K562 (cell line): ENCODE results near the gene KIF21A. TPM values are rescaled to one million over a fixed set of nuclear protein-coding genes. Genes with fewer than 3 reads are reported as not detected.

Source experiments
- ATAC-seq: fragments of 200-7000 bp; cut with Tn5 transposase; 3 replicates; pipeline ENCODE4 v1.9.1; 2020; ENCODE audit warnings: moderate library complexity
- BruUV-seq: library from RNA; stranded (reverse); fragments of 400-500 nt; replicated peaks from 2 replicates; lab custom pipeline; 2021; lab: Mats Ljungman, UMichigan
- CTCF ChIA-PET: fragments of 300-600 bp; formaldehyde crosslinking; extraction: SDS; loops from one replicate; lab custom pipeline; 2021; ENCODE audit warnings: low intra/inter-chr PET ratio; lab: Yijun Ruan, JAX
- POLR2A ChIA-PET: fragments of 300-600, 350-650 bp; sonication (Branson Sonifier 250); formaldehyde crosslinking; extraction: SDS; loops from one replicate; lab custom pipeline; 2021; ENCODE audit warnings: antibody characterized with exemption, inconsistent platforms; lab: Yijun Ruan, JAX
- DNase-seq, 4 experiments: peaks; one replicate each; pipeline versions ENCODE4 v3.0.0 to v3.0.0-alpha.2; 2011 to 2018; ENCODE audit warnings: low spot score in 3 of 4, mixed read lengths in 3 of 4; ENCODE audit errors: extremely low read depth in 1 of 4
- FAIRE-seq: peaks from 2 replicates; lab custom pipeline; 2011; peaks lifted over from hg19 to GRCh38; lab: Jason Lieb, UNC
- H2AFZ ChIP-seq: 2 replicates; pipeline ENCODE4 v1.6.0; 2011; ENCODE audit warnings: low read depth, low read length, control low read depth, inconsistent platforms
- H3K27ac ChIP-seq: fragments of 200-600 bp; 3 replicates; pipeline ENCODE4 v1.8.0; 2011; ENCODE audit warnings: low read depth, mild to moderate bottlenecking, control low read depth, inconsistent platforms, low read length, moderate library complexity, mixed read lengths; ENCODE audit errors: extremely low read depth
- H3K27me3 ChIP-seq, 2 experiments: fragments of 300-600 bp in 1 of 2; 2 replicates in 1 of 2; 3 replicates in 1 of 2; pipeline versions ENCODE4 v1.6.0 to v1.8.0; 2011; ENCODE audit warnings: inconsistent platforms in 2 of 2, low read length in 2 of 2, mild to moderate bottlenecking in 1 of 2, mixed read lengths in 1 of 2, moderate library complexity in 1 of 2; ENCODE audit not compliant: control insufficient read depth in 2 of 2, insufficient read depth in 2 of 2
- H3K36me3 ChIP-seq: fragments of 300-600 bp; 3 replicates; pipeline ENCODE4 v1.8.0; 2011; ENCODE audit warnings: mild to moderate bottlenecking, low read length, inconsistent platforms; ENCODE audit not compliant: control insufficient read depth, insufficient read depth
- H3K4me1 ChIP-seq, 2 experiments: fragments of 200-600 bp in 1 of 2; replicated peaks in 1 of 2; 2 replicates in 1 of 2; 3 replicates in 1 of 2; pipeline versions ENCODE4 v1.5.1 to v1.8.0; 2011; ENCODE audit warnings: inconsistent platforms in 2 of 2, low read length in 2 of 2, mild to moderate bottlenecking in 1 of 2, mixed read lengths in 1 of 2, moderate library complexity in 1 of 2; ENCODE audit not compliant: control insufficient read depth in 2 of 2, insufficient read depth in 2 of 2
- H3K4me2 ChIP-seq: 2 replicates; pipeline ENCODE4 v1.6.1; 2011; ENCODE audit warnings: low read length, control low read depth, inconsistent platforms, mixed read lengths; ENCODE audit not compliant: insufficient read depth
- H3K4me3 ChIP-seq: fragments of 200-600 bp; sonication (generic), shearing (Covaris generic); 2 replicates; pipeline ENCODE4 v1.5.1; 2016; ENCODE audit warnings: control low read depth, inconsistent platforms
- H3K79me2 ChIP-seq: fragments of 200-600 bp; 3 replicates; pipeline ENCODE4 v1.8.0; 2011; ENCODE audit warnings: low read length, inconsistent platforms; ENCODE audit not compliant: control insufficient read depth, insufficient read depth
- H3K9ac ChIP-seq, 2 experiments: 2 replicates each; pipeline versions ENCODE4 v1.6.0 to v1.6.1; 2011; ENCODE audit warnings: low read depth in 2 of 2, low read length in 2 of 2, control low read depth in 1 of 2, inconsistent platforms in 1 of 2, mild to moderate bottlenecking in 1 of 2, mixed read lengths in 1 of 2; ENCODE audit not compliant: insufficient read depth in 1 of 2
- H3K9me1 ChIP-seq: one replicate; pipeline ENCODE4 v1.6.0; 2011; ENCODE audit warnings: inconsistent platforms, mild to moderate bottlenecking, low read length, moderate library complexity; ENCODE audit not compliant: control insufficient read depth, insufficient read depth
- H3K9me3 ChIP-seq: replicated peaks from 2 replicates; pipeline ENCODE4 v1.5.1; 2011; ENCODE audit warnings: low read depth, low read length, inconsistent platforms; ENCODE audit not compliant: control insufficient read depth, insufficient read depth
- H4K20me1 ChIP-seq: replicated peaks from 2 replicates; pipeline ENCODE4 v1.6.1; 2011; ENCODE audit warnings: low read length, inconsistent platforms, mixed read lengths; ENCODE audit not compliant: control insufficient read depth, insufficient read depth
- BRD4 ChIP-seq: fragments of 200-600 bp; sonication (generic); IDR thresholded peaks from 2 replicates; pipeline ENCODE4 v1.6.1; 2017; ENCODE audit warnings: inconsistent platforms
- MECOM ChIP-seq: fragments of 250-450 bp; sonication (Bioruptor Pico); IDR thresholded peaks from 2 replicates; pipeline ENCODE4 v1.8.0; 2022; ENCODE audit warnings: inconsistent platforms
- NONO ChIP-seq, 2 experiments: fragments of 200-400 bp in 1 of 2; fragments of 450-650 bp in 1 of 2; formaldehyde crosslinking in 1 of 2; IDR thresholded peaks; 2 replicates each; pipeline ENCODE4 v1.6.1; 2017; ENCODE audit warnings: low read depth in 2 of 2, mild to moderate bottlenecking in 2 of 2, moderate library complexity in 2 of 2, low read length in 1 of 2
- SAP30 ChIP-seq: fragments of 200-600 bp; sonication (generic); IDR thresholded peaks from 2 replicates; pipeline ENCODE4 v1.6.1; 2012; ENCODE audit warnings: borderline replicate concordance, low read depth, mild to moderate bottlenecking, moderate library complexity, low read length, control low read depth, inconsistent platforms; ENCODE audit not compliant: insufficient read depth, poor library complexity, severe bottlenecking
- WGBS: fragments of 100-300 bp; shearing (Covaris generic); methylation state at CpG from one replicate; pipeline ENCODE4 v1.1.6; 2016; ENCODE audit warnings: low coverage, mixed read lengths; ENCODE audit not compliant: insufficient coverage; ENCODE audit errors: missing lambda C conversion rate; 5-methylcytosine and 5-hydroxymethylcytosine counted together
- in situ Hi-C: fragments of 300-500 bp; cut with MboI; formaldehyde crosslinking; loops from 4 replicates; pipeline ENCODE4 v1.15.0; 2018; ENCODE audit warnings: inconsistent platforms, mixed read lengths
- intact Hi-C: fragments of 100-400 bp; cut with micrococcal nuclease; formaldehyde crosslinking; loops from 2 replicates; pipeline ENCODE4 v1.14.2; 2022
- polyA plus RNA-seq, 8 experiments: library from polyadenylated mRNA; depleted of rRNA in 4 of 8; stranded (reverse) in 5 of 8; unstranded in 3 of 8; fragments of >200 nt; fragmentation: Nextera tagmentation in 2 of 8; fragmentation: Illumina TruSeq in 1 of 8; extraction: Ambion mirVana in 2 of 8; extraction: Trizol in 1 of 8; gene quantifications; 2 replicates each; pipeline versions ENCODE4 v1.2.1 to v1.2.3, GENCODE V29; 2011 to 2014; ENCODE audit warnings: inconsistent platforms in 1 of 8, missing spikeins in 1 of 8
- total RNA-seq, 7 experiments: library from RNA; depleted of rRNA in 6 of 7; stranded (reverse); fragments of >200 nt in 6 of 7; fragmentation: Illumina TruSeq in 2 of 7; extraction: Trizol in 2 of 7; gene quantifications; 2 replicates each; pipeline versions ENCODE4 v1.2.1 to v1.2.3, GENCODE V29; 2011 to 2021; ENCODE audit warnings: low replicate concordance in 1 of 7
- TF ChIP-seq, protein P1 (sequence below): fragments of 450-650 bp; formaldehyde crosslinking; IDR thresholded peaks from 2 replicates; pipeline ENCODE4 v1.4.0; 2020; ENCODE audit warnings: mild to moderate bottlenecking
- TF ChIP-seq, protein P2 (sequence below): fragments of 450-650 bp; IDR thresholded peaks from 2 replicates; pipeline ENCODE4 v1.6.1; 2016; ENCODE audit warnings: missing biosample characterization, missing genetic modification characterization

KIF21A gene
- total and polyA plus RNA-seq, 9 of the 15 experiments (the other 6 are each of a cell fraction or from before 2014, with no cell fraction given) = 17.7 to 45.0 (median 30.3) TPM

DNA sequence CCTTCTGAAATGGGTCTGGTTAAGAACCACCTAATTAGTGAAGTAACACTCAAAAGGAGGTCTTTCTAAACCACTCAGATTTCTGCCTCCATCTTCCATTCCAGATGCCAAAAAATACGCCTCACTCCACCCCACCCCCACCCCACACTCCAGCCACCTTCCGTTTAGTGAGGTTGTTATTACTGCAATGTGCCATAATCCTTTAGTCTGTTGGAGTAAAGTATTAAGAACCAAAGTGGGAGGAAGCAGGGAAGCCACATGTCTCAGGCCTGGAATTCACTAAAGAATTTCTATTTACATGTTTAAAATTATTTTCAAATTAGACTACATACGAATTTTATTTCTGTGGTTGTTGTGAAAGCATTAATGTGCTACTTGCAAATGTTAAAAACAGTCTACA, 7.4 kb downstream of the KIF21A start:
- in situ Hi-C loops (no loop called here), intact Hi-C loops (loop anchor here (5.0 kb wide), 1 partner anchor 192 kb away; a partner anchor contains a TSS)
- ATAC-seq (0 out of 3 replicates have a peak, but pooled peaks have one; percentile 14), FAIRE-seq (no peak)
- WGBS = 53% methylated on average over 3 of the region's 3 CpGs
- no peak overlapping the region for H3K9ac ChIP-seq
- TF ChIP-seq, protein P1, sequence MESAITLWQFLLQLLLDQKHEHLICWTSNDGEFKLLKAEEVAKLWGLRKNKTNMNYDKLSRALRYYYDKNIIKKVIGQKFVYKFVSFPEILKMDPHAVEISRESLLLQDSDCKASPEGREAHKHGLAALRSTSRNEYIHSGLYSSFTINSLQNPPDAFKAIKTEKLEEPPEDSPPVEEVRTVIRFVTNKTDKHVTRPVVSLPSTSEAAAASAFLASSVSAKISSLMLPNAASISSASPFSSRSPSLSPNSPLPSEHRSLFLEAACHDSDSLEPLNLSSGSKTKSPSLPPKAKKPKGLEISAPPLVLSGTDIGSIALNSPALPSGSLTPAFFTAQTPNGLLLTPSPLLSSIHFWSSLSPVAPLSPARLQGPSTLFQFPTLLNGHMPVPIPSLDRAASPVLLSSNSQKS = no peak
- no peak for TF ChIP-seq NONO (IDR thresholded peaks at IDR 0.05; ENCODE audit: low read depth in 2 of 2, low read length in 1 of 2)
- no peak for TF ChIP-seq SAP30
- no peak for TF ChIP-seq MECOM
- TF ChIP-seq BRD4 = no peak
- TF ChIP-seq, protein P2, sequence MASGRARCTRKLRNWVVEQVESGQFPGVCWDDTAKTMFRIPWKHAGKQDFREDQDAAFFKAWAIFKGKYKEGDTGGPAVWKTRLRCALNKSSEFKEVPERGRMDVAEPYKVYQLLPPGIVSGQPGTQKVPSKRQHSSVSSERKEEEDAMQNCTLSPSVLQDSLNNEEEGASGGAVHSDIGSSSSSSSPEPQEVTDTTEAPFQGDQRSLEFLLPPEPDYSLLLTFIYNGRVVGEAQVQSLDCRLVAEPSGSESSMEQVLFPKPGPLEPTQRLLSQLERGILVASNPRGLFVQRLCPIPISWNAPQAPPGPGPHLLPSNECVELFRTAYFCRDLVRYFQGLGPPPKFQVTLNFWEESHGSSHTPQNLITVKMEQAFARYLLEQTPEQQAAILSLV (tag) = no peak
- TF ChIP-seq, all 486 proteins: peak for 0
- peaks cover 96% of the 10 kb centered on the region for H3K79me2 ChIP-seq
- H4K20me1 ChIP-seq = no peaks in the 10 kb centered on the region
- no peak overlapping the region for H3K27ac ChIP-seq
- no peaks in the 10 kb centered on the region for H3K9me1 ChIP-seq
- H3K4me2 ChIP-seq = no peak overlapping the region
- ChIA-PET CTCF (no interaction called here), POLR2A (no interaction called here)
- H3K4me3 ChIP-seq = no peak overlapping the region
- H3K4me1 ChIP-seq = peaks cover under 1 to 16% of the 10 kb centered on the region in 2 experiments; a peak in 2 of 5 replicates
- H3K9me3 ChIP-seq = no peaks in the 10 kb centered on the region
- DNase-seq = no peak
- no peak overlapping the region for H2AFZ ChIP-seq
- no TSS peak for BruUV-seq
- H3K27me3 ChIP-seq = no peaks in the 10 kb centered on the region
- no peaks in the 10 kb centered on the region for H3K36me3 ChIP-seq
